ENCODE results near the gene TXNL4A.

The TXNL4A gene

DNA sequence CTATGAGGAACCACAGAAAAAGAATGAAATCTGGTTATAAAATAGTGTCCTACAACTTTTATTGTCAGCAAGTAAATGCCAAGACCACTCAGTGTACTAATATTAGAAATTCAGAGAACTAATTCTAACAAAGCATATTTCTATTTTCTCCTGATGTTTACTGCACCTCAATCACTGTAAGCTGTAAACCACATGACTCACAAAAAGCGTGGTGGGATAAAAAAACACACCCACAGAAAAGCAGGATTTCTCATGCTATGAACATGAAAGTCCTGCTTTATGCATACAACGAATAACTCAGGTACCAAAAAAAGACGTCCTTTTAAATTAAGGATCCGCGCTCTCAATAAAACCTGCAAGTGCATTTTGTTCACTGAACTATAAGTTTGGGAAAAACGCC, 797 bp downstream of the TXNL4A start:
- Histone ChIP-seq H3K36me3 (ENCODE audit: control insufficient read depth, insufficient read depth, low read length) (no peaks in the 10 kb centered on the region), H3K4me1 (ENCODE audit: control insufficient read depth, insufficient read depth, low read length) (peaks cover 14% of the 10 kb centered on the region), H3K27me3 (ENCODE audit: control insufficient read depth, insufficient read depth, low read length) (no peaks in the 10 kb centered on the region), H3K27ac (ENCODE audit: low read depth, low read length) (no peak overlapping the region), H3K9ac (ENCODE audit: low read length) (peak overlapping the region; percentile 92), H3K4me3 (ENCODE audit: low read length) (peak overlapping the region; percentile 96)

DNA sequence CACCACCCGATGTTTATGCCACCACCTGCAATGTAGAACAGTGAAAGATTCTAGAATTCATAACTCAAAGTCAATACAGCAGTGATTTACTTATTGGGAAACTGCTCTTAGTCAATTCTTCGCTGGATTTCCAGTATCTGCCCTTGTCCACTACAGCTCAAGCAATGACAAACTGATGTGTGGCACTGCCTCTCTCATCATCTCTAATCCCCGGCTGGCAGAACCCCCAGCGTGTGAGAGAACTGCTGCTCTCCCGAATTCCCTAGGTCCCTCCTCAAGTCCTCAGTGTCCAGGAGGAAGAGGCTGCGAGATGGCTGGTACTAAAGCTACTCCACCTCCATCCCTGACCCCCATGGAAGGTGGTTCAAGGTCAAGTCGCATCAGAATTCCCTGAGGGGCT, 1.6 kb downstream of the TXNL4A start:
- Histone ChIP-seq H3K9ac (ENCODE audit: low read length) (no peak overlapping the region), H3K27ac (ENCODE audit: low read depth, low read length) (no peak overlapping the region), H3K36me3 (ENCODE audit: control insufficient read depth, insufficient read depth, low read length) (no peaks in the 10 kb centered on the region), H3K4me3 (ENCODE audit: low read length) (no peak overlapping the region), H3K4me1 (ENCODE audit: control insufficient read depth, insufficient read depth, low read length) (peaks cover 14% of the 10 kb centered on the region), H3K27me3 (ENCODE audit: control insufficient read depth, insufficient read depth, low read length) (no peaks in the 10 kb centered on the region)

DNA sequence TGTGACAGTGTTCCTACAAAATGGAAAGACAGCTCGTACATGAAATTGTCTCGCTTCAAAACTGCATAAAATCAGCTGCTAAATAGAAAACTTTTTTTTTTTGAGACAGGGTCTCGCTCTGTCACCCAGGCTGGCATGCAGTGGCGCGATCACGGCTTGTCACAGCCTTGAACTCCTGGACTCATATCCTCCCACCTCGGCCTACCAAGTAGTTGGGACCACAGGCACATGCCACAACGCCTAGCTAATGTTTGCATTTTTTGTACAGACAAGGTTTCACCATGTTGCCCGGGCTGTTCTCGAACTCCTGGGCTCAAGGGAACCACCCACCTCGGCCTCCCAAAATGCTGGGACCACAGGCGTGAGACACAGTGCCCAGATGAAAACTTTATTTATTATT, 3.2 kb downstream of the TXNL4A start:
- Histone ChIP-seq H3K27ac (ENCODE audit: low read depth, low read length) (no peak overlapping the region), H3K4me1 (ENCODE audit: control insufficient read depth, insufficient read depth, low read length) (peaks cover 14% of the 10 kb centered on the region)

GRCh38 chr18:79983793-79984192, 4.6 kb downstream of the TXNL4A start:
- H3K9ac ChIP-seq (ENCODE audit: low read length), result no peak overlapping the region
- H3K27me3 ChIP-seq (ENCODE audit: control insufficient read depth, insufficient read depth, low read length), result no peaks in the 10 kb centered on the region
- peaks cover 12% of the 10 kb centered on the region for H3K4me1 ChIP-seq (ENCODE audit: control insufficient read depth, insufficient read depth, low read length)
- peaks cover 4% of the 10 kb centered on the region for H3K36me3 ChIP-seq (ENCODE audit: control insufficient read depth, insufficient read depth, low read length)
- no peak overlapping the region for H3K27ac ChIP-seq (ENCODE audit: low read depth, low read length)
- no peak overlapping the region for H3K4me3 ChIP-seq (ENCODE audit: low read length)

More for the DNA sequence above, 3.2 kb downstream of the TXNL4A start:
- no peak overlapping the region for H3K9ac ChIP-seq (ENCODE audit: low read length)
- no peaks in the 10 kb centered on the region for H3K36me3 ChIP-seq (ENCODE audit: control insufficient read depth, insufficient read depth, low read length)
- no peak overlapping the region for H3K4me3 ChIP-seq (ENCODE audit: low read length)
- no peaks in the 10 kb centered on the region for H3K27me3 ChIP-seq (ENCODE audit: control insufficient read depth, insufficient read depth, low read length)

DNA sequence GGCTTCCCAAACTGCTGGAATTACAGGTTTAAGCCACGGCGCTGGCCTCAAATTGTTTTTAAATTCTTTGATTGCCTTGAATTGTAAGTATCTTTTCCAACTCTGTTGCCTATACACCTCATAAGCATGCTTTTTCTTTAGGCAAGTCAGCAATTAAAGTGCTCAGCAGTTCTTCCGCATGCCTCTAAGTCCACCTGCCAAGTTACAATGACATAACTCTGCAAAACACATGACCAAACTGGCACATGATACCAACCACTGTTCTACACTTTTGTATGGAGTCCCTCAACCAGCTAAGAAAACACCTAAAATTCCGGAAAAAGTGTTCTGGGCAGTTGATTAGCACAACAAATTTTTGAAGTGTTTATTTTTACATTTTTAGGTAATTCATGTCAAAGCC, 5.1 kb downstream of the TXNL4A start:
- no peak overlapping the region for H3K4me3 ChIP-seq (ENCODE audit: low read length)
- H3K27me3 ChIP-seq (ENCODE audit: control insufficient read depth, insufficient read depth, low read length), result no peaks in the 10 kb centered on the region
- H3K4me1 ChIP-seq (ENCODE audit: control insufficient read depth, insufficient read depth, low read length), result peaks cover 12% of the 10 kb centered on the region
- no peak overlapping the region for H3K9ac ChIP-seq (ENCODE audit: low read length)
- H3K36me3 ChIP-seq (ENCODE audit: control insufficient read depth, insufficient read depth, low read length), result peaks cover 4% of the 10 kb centered on the region
- H3K27ac ChIP-seq (ENCODE audit: low read depth, low read length), result no peak overlapping the region

DNA sequence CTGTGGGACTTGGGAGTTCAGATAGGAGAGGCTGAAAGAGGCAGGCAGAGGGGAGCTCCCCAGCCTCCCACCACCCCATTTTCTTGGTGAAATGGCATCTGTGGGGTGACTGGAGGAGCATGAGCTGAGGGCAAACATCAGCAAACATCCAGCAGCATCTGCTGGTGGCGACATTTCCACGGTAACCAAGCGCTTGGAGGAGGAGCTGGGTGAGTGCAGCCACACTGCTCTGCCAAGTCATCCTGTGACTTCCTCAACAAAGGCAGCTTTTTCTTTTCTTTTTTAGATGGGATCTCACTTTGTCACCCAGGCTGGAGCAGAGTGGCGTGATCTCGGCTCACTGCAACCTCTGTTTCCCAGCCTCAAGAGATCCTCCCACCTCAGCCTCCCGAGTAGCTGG, 5.6 kb downstream of the TXNL4A start:
- no peak overlapping the region for H3K9ac ChIP-seq (ENCODE audit: low read length)
- no peaks in the 10 kb centered on the region for H3K27me3 ChIP-seq (ENCODE audit: control insufficient read depth, insufficient read depth, low read length)
- H3K36me3 ChIP-seq (ENCODE audit: control insufficient read depth, insufficient read depth, low read length), result peaks cover 4% of the 10 kb centered on the region
- H3K27ac ChIP-seq (ENCODE audit: low read depth, low read length), result no peak overlapping the region
- peaks cover 12% of the 10 kb centered on the region for H3K4me1 ChIP-seq (ENCODE audit: control insufficient read depth, insufficient read depth, low read length)
- no peak overlapping the region for H3K4me3 ChIP-seq (ENCODE audit: low read length)

DNA sequence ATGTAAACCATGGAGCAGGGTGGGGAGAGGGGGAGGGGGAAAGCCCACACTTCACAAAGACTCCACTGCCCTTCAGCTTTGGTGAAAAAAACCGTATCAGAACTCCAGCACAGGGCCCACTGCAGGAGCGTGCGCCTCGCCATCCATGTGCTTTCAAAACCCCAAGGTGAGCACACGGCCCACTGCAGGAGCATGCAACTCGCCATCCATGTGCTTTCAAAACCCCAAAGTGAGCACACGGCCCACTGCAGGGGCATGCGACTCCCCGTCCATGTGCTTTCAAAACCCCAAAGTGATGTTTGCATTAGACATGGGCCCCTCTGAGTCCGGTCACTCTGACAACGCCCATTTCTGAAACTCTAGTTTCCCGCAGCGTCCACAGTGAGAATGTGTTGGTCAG, 7.8 kb downstream of the TXNL4A start:
- Histone ChIP-seq H3K9ac (ENCODE audit: low read length) (no peak overlapping the region), H3K4me1 (ENCODE audit: control insufficient read depth, insufficient read depth, low read length) (no peaks in the 10 kb centered on the region), H3K4me3 (ENCODE audit: low read length) (no peak overlapping the region), H3K27ac (ENCODE audit: low read depth, low read length) (no peak overlapping the region), H3K27me3 (ENCODE audit: control insufficient read depth, insufficient read depth, low read length) (no peaks in the 10 kb centered on the region), H3K36me3 (ENCODE audit: control insufficient read depth, insufficient read depth, low read length) (peaks cover 4% of the 10 kb centered on the region)

DNA sequence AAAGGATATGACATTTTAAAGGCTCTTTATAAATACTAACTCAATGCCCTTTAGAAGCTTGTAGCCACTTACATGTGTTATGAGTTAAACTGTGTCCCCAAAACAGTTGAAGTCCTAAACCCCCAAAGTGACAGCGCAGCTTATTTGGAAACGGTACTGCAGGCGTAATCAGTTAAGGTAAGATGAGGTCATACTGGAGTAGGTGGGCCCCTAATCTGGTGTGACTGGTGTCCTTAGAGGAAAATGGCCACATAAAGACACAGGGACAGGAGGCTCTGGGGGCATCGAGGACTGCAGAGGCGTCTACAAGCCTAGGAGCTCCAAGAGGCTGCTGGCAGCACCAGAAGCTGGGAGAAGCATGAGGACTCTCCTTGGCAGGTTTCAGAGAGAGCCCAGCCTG, 8.5 kb downstream of the TXNL4A start:
- no peaks in the 10 kb centered on the region for H3K4me1 ChIP-seq (ENCODE audit: control insufficient read depth, insufficient read depth, low read length)
- H3K4me3 ChIP-seq (ENCODE audit: low read length), result no peak overlapping the region
- H3K27me3 ChIP-seq (ENCODE audit: control insufficient read depth, insufficient read depth, low read length), result no peaks in the 10 kb centered on the region
- H3K9ac ChIP-seq (ENCODE audit: low read length), result no peak overlapping the region
- no peak overlapping the region for H3K27ac ChIP-seq (ENCODE audit: low read depth, low read length)
- peaks cover 5% of the 10 kb centered on the region for H3K36me3 ChIP-seq (ENCODE audit: control insufficient read depth, insufficient read depth, low read length)

DNA sequence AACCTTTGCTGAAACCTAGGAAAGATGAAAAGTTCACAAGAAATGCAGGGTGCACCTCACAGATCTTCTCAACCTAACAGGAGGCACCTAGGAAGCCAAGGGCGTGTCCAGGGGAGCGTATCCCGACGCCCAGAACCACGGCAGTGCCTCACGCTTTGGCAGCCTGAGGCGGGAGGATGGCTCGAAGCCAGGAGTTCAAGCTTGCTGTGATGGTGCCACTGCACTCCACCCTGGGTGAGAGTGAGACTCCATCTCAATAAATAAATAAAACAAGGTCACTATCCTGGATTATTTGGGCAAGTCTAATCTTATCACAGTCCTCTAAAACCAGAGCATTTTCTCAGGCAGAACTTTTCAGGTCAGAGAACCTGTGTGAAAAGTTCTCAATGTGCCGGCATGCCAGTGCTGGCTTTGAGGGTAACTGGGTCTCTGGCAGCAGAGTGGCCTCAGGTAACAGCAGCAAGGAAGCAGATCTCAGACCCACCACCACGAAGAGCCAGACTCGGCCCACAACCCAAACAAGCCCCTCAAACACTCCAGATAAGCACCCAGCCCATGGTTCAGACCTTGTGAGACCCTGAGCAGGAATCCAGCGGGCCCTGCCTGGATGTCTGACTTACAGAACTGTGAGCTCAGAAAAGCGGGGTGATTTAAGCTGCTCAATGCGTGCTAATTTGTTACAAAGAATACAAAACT, 12.2 kb downstream of the TXNL4A start:
- H3K27ac ChIP-seq (ENCODE audit: low read depth, low read length), result no peak overlapping the region
- H3K4me1 ChIP-seq (ENCODE audit: control insufficient read depth, insufficient read depth, low read length), result no peaks in the 10 kb centered on the region
- H3K27me3 ChIP-seq (ENCODE audit: control insufficient read depth, insufficient read depth, low read length), result no peaks in the 10 kb centered on the region
- peaks cover 16% of the 10 kb centered on the region for H3K36me3 ChIP-seq (ENCODE audit: control insufficient read depth, insufficient read depth, low read length)
- no peak overlapping the region for H3K4me3 ChIP-seq (ENCODE audit: low read length)
- H3K9ac ChIP-seq (ENCODE audit: low read length), result no peak overlapping the region

DNA sequence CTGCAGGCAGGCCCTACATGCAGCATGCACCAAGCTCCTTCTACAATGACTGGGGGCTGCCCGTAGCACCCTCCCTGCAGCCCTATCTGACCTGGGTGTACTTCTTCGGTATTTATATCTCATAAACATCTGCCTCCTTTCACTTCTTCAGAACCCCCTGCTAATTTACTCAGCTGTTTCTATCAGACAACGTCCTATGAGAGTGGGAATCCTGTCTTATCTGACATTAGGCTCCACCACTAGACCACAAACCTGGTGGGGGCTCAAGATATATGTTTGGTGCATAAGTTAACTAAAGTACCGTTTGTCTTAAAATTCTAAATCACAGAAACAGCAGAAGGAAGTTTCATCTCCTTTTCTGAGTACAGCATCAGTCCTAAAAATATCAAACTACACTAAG, 13.3 kb downstream of the TXNL4A start:
- Histone ChIP-seq H3K4me1 (ENCODE audit: control insufficient read depth, insufficient read depth, low read length) (no peaks in the 10 kb centered on the region), H3K27me3 (ENCODE audit: control insufficient read depth, insufficient read depth, low read length) (no peaks in the 10 kb centered on the region), H3K27ac (ENCODE audit: low read depth, low read length) (no peak overlapping the region), H3K36me3 (ENCODE audit: control insufficient read depth, insufficient read depth, low read length) (peaks cover 20% of the 10 kb centered on the region), H3K4me3 (ENCODE audit: low read length) (no peak overlapping the region), H3K9ac (ENCODE audit: low read length) (no peak overlapping the region)

- Histone ChIP-seq H3K36me3 (ENCODE audit: control insufficient read depth, insufficient read depth, low read length) (peaks cover 16% of the 10 kb centered on the region), H3K27me3 (ENCODE audit: control insufficient read depth, insufficient read depth, low read length) (no peaks in the 10 kb centered on the region), H3K4me1 (ENCODE audit: control insufficient read depth, insufficient read depth, low read length) (no peaks in the 10 kb centered on the region), H3K9ac (ENCODE audit: low read length) (no peak overlapping the region), H3K27ac (ENCODE audit: low read depth, low read length) (no peak overlapping the region), H3K4me3 (ENCODE audit: low read length) (no peak overlapping the region)
Measured at GRCh38 chr18:79974025-79974654, 14.2 kb downstream of the TXNL4A start.

DNA sequence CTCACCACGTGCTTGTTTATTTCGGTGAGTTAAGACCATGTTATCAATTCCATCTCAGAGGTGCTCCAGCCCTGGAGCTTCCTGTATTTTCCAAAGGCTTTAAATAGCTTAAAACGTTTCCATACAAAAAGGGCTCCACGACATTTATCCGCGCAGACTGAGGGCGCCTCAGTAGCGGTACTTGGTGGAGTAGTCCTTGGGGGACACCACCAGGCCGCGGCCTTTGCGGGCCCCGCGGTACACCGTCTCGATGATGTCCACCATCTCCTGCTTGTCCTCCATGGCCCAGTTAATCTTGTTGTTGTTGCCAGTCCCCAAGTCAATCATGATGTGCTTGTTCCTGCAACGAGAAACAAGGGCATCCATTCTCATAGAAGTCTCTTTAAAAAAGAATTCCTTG, 14.8 kb downstream of the TXNL4A start:
- no peaks in the 10 kb centered on the region for H3K27me3 ChIP-seq (ENCODE audit: control insufficient read depth, insufficient read depth, low read length)

GRCh38 chr18:79972720-79973119, 15.6 kb downstream of the TXNL4A start:
- Histone ChIP-seq H3K27me3 (ENCODE audit: control insufficient read depth, insufficient read depth, low read length) (no peaks in the 10 kb centered on the region), H3K36me3 (ENCODE audit: control insufficient read depth, insufficient read depth, low read length) (peaks cover 16% of the 10 kb centered on the region), H3K4me3 (ENCODE audit: low read length) (no peak overlapping the region), H3K4me1 (ENCODE audit: control insufficient read depth, insufficient read depth, low read length) (no peaks in the 10 kb centered on the region), H3K27ac (ENCODE audit: low read depth, low read length) (no peak overlapping the region), H3K9ac (ENCODE audit: low read length) (no peak overlapping the region)

More for the DNA sequence above, 14.8 kb downstream of the TXNL4A start:
- H3K36me3 ChIP-seq (ENCODE audit: control insufficient read depth, insufficient read depth, low read length), result peaks cover 16% of the 10 kb centered on the region
- H3K27ac ChIP-seq (ENCODE audit: low read depth, low read length), result no peak overlapping the region
- no peaks in the 10 kb centered on the region for H3K4me1 ChIP-seq (ENCODE audit: control insufficient read depth, insufficient read depth, low read length)
- H3K4me3 ChIP-seq (ENCODE audit: low read length), result no peak overlapping the region
- H3K9ac ChIP-seq (ENCODE audit: low read length), result no peak overlapping the region
